ENCODE measurements around the gene CHEK1. TPM values are rescaled to one million over a fixed set of nuclear protein-coding genes. Genes with fewer than 3 reads are reported as not detected.

Gene CHEK1
- total RNA-seq, 6 experiments from 2014 or later, result 23.8 to 43.6 (median 39.7) TPM

DNA sequence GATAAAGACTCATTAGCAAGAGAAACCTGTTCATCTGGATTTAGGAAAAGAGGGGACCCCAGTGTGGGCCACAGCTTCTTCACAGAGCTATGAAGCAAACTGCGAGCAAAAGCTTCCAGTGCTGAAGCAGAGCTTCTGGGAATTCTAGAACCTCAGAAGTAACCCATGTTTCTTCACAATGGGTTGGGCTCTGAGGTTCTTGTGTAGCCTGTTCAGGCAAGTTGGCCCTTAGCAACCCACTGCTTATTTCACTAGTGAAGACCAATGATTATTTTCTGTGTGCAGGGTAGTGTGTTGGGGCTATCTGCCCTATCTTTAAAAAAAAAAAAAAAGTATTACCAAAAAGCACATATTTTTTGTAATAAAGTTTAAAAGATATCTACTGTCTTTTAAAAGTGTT is 55.8 kb downstream of the CHEK1 start, which contains the start of gene ACRV1:
ACRV1 (minus strand) TSS at position 101 of the 400 bp plus-strand sequence; CDS start at position 34, 67 bp downstream.
- H3K4me3 Mint-ChIP-seq, result no peak within 1 kb of the TSS
- H3K4me1 Mint-ChIP-seq (ENCODE audit: low read depth), result no peaks in the 10 kb centered on the region
- H3K27me3 Mint-ChIP-seq (ENCODE audit: insufficient read depth), result no peaks in the 10 kb centered on the region; the same call in 1 of the 2 replicates
- no peaks in the 10 kb centered on the region for H3K9me3 Mint-ChIP-seq
- TF ChIP-seq CTCF (IDR thresholded peaks at IDR 0.05), result no peak
- no peak for DNase-seq
- H3K27ac Mint-ChIP-seq, result no peak within 1 kb of the TSS
- H3K36me3 Mint-ChIP-seq (ENCODE audit: low read depth), result peaks cover 12% of the 10 kb centered on the region; the same call in 1 of the 2 replicates

DNA sequence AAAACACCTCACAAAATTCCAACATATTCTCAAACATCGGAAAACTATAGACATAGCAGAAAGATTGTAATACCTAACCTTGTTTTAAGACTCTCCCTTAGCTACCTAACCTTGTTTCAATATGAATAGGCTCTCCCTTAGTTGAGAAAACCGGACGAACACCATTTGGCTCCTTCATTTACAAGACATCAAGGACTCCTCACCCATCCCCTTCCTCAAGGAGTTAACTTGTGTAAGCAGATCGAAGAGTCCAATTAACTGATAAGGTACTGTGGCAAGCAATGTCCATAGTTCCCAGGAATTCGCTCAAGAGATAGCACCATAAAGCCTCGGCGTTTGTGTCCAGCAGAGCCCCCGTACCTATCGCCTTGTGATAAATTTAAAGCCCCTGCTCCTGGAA is 60.3 kb downstream of the CHEK1 start:
- no peaks in the 10 kb centered on the region for H3K4me1 Mint-ChIP-seq (ENCODE audit: low read depth)
- DNase-seq, result no peak
- no peaks in the 10 kb centered on the region for H3K9me3 Mint-ChIP-seq
- H3K36me3 Mint-ChIP-seq (ENCODE audit: low read depth), result no peaks in the 10 kb centered on the region; the same call in 1 of the 2 replicates
- no peaks in the 10 kb centered on the region; the same call in 1 of the 2 replicates for H3K27me3 Mint-ChIP-seq (ENCODE audit: insufficient read depth)
- H3K4me3 Mint-ChIP-seq, result no peak overlapping the region
- no peak overlapping the region for H3K27ac Mint-ChIP-seq
- TF ChIP-seq CTCF (IDR thresholded peaks at IDR 0.05), result no peak

DNA sequence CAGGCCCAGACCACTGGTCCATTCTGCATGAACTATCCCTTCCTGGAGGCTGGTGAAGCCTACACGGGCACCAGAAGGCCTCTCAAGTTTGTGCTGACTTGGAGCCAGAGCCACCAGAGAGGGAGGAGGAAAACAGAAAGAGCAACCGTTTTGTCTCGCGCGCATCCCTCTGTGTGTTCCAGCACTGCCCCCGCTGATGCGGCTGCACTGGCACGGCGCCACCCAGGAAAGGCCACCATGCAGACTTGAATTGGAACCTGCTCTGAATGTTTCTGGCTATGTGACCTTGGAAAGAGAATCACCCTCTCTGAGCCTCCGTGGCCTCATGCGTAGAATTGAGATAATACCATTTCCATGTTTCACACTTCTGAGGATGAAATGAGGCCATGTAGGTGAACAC is 63.1 kb downstream of the CHEK1 start:
- Mint-ChIP-seq H3K36me3 (ENCODE audit: low read depth) (no peaks in the 10 kb centered on the region; the same call in 1 of the 2 replicates), H3K4me3 (no peak overlapping the region), H3K4me1 (ENCODE audit: low read depth) (no peaks in the 10 kb centered on the region), H3K27ac (no peak overlapping the region), H3K9me3 (no peaks in the 10 kb centered on the region), H3K27me3 (ENCODE audit: insufficient read depth) (no peaks in the 10 kb centered on the region; the same call in none of the 2 replicates)
- DNase-seq, result no peak
- no peak for TF ChIP-seq CTCF (IDR thresholded peaks at IDR 0.05)

DNA sequence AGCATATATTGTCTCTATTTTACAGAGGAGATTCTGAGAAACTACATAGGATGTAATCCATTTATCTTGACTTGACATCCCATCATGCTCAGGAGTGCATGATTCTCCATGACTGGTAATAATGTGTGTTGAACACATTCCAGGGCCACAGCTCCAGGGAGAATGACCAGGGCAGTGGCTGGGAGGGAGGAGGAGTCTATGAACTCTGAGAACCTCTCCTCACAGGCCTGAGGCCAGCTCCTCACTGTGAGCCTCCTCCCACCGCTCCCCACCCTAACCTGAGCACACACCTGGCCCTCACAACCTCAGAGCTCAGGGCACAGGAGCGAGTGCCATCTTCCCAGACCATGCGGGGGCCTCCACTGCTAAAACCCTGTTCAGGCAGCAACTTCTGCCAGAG is 63.7 kb downstream of the CHEK1 start:
- Mint-ChIP-seq H3K36me3 (ENCODE audit: low read depth) (no peaks in the 10 kb centered on the region; the same call in 1 of the 2 replicates), H3K4me1 (ENCODE audit: low read depth) (no peaks in the 10 kb centered on the region), H3K27ac (no peak overlapping the region), H3K4me3 (no peak overlapping the region), H3K9me3 (no peaks in the 10 kb centered on the region), H3K27me3 (ENCODE audit: insufficient read depth) (no peaks in the 10 kb centered on the region; the same call in none of the 2 replicates)
- no peak for TF ChIP-seq CTCF (IDR thresholded peaks at IDR 0.05)
- DNase-seq, result no peak

- DNase-seq, result no peak
- no peaks in the 10 kb centered on the region for H3K9me3 Mint-ChIP-seq
Observed at GRCh38 chr11:125689274-125689859, 64.4 kb downstream of the CHEK1 start.

More at GRCh38 chr11:125689274-125689859, 64.4 kb downstream of the CHEK1 start:
- Mint-ChIP-seq H3K4me1 (ENCODE audit: low read depth) (no peaks in the 10 kb centered on the region), H3K4me3 (no peak overlapping the region), H3K36me3 (ENCODE audit: low read depth) (no peaks in the 10 kb centered on the region; the same call in 1 of the 2 replicates), H3K27me3 (ENCODE audit: insufficient read depth) (no peaks in the 10 kb centered on the region; the same call in none of the 2 replicates), H3K27ac (no peak overlapping the region)
- TF ChIP-seq CTCF (IDR thresholded peaks at IDR 0.05), result no peak

All from HFFc6 (cell line).